GM19043 (cell line): ENCODE results near the gene PLEKHJ1.

Experiments
- ATAC-seq: cut with Tn5 transposase; IDR thresholded peaks from one replicate; pipeline ENCODE4 v1.9.1; 2021; ENCODE audit warnings: low read depth; ENCODE audit not compliant: unreplicated experiment

The PLEKHJ1 gene

DNA sequence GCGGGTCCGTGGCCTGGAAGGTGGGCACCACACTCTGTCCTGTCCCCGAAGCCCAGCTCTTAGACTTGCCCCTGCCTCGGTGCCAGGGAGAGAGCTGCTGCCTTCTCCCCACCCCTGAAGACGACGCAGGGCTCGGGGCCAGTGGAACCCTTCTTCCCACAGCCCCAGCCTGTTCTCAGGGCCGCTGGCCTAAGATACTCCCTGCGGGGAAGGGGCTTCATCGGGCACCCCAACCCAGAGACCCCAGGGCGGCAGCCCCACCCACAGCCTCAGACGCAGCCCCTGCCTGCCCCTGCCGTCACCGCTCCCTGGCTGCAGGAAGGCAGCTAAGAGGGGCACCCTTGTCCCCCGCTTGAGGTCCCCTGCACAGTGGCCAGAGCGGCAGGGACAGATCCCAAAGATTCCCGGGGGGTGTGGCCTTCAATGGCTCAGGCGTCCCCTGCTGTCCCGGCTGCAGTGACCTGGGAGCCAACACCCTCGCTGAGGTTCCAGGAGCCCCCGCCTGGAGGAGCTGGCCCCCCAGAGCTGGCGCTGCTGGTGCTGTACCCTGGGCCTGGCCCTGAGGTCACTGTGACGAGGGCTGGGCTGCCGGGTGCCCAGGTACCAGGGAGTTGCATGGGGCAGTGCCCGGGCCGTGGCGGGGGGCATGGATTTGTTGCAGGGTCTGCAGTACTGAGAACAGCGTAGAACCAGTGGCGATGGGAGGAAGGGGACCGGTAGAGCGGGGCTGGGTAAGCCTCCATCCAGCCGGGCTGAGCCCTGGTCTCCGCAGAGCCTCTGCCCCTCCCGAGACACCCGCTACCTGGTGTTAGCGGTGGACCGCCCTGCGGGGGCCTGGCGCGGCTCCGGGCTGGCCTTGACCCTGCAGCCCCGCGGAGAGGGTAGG is 14.0 kb upstream of the PLEKHJ1 start:
- ATAC-seq: no peak

GRCh38 chr19:2249010-2249866 is 13.1 kb upstream of the PLEKHJ1 start, which contains the start of gene AMH:
Gene AMH (plus strand): TSS chr19:2249323. CDS start chr19:2249333, 10 bp downstream.
- no peak for ATAC-seq

GRCh38 chr19:2248136-2249009 is 12.2 kb upstream of the PLEKHJ1 start:
- ATAC-seq: no peak

GRCh38 chr19:2247433-2248101 is 11.4 kb upstream of the PLEKHJ1 start:
- no peak for ATAC-seq

GRCh38 chr19:2246801-2247361 is 10.8 kb upstream of the PLEKHJ1 start:
- ATAC-seq: no peak

DNA sequence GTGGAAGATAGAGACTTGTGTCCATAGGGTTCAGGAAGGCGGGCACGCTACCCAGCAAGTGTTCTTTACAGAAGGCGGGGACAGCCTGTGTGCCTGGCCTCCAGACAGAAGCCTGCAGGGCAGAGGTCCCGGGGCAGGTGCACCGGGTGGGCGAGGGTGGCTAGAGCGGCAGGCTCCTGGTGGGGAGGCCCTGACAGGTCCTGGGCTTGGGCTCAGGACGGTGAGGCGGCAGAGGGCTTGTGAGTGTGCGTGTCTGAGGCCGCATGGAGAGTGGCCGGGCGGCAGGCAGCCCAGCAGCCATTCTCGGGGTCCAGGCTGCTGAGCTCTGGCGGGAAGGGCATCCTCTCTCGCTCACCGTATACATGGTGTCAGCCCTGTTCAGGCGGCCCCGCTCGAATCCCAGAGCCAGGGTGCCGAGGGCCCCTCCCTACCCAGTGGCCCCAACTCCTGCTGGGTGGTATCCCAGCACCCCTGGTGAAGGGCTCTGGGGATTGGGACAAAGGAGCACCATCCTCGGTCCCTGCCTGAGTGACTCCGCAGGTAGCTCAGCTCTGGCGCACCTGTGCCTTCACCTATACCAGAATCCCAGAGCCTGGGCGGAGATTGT is 10.0 kb upstream of the PLEKHJ1 start:
- ATAC-seq: no peak

GRCh38 chr19:2245273-2245672 is 9.1 kb upstream of the PLEKHJ1 start:
- no peak for ATAC-seq

DNA sequence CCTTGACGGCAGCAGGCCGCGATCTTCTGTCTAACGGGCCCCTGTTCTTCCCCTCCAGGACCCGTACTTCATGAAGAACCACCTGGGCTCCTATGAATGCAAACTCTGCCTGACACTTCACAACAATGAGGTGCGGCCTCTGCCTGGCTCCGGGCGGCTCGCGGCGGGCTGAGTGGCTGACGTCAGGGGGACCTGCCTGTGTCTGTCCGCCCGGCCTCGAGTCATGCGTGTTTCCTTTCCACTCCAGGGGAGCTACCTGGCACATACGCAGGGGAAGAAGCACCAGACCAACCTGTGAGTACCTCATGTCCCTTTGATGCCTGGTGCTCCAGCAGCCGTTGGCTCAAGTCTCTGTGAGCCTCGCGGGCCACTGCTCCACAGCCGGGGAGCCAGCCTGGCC is 8.4 kb upstream of the PLEKHJ1 start:
- ATAC-seq: no peak

DNA sequence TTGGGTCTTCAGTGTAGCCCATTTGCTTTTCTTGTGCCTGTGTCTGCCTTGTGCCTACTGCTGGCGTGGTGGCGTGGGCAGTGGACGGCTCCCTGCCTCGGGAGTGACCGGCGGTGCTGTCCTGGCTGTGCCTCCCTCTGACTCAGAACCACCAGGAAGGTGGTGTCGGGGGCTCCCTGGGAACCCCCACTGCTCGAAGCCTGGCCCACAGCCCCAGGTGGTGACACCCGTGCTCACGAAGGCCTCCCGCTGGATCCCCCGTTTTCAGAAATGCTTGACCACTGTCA is 7.9 kb upstream of the PLEKHJ1 start:
- no peak for ATAC-seq

DNA sequence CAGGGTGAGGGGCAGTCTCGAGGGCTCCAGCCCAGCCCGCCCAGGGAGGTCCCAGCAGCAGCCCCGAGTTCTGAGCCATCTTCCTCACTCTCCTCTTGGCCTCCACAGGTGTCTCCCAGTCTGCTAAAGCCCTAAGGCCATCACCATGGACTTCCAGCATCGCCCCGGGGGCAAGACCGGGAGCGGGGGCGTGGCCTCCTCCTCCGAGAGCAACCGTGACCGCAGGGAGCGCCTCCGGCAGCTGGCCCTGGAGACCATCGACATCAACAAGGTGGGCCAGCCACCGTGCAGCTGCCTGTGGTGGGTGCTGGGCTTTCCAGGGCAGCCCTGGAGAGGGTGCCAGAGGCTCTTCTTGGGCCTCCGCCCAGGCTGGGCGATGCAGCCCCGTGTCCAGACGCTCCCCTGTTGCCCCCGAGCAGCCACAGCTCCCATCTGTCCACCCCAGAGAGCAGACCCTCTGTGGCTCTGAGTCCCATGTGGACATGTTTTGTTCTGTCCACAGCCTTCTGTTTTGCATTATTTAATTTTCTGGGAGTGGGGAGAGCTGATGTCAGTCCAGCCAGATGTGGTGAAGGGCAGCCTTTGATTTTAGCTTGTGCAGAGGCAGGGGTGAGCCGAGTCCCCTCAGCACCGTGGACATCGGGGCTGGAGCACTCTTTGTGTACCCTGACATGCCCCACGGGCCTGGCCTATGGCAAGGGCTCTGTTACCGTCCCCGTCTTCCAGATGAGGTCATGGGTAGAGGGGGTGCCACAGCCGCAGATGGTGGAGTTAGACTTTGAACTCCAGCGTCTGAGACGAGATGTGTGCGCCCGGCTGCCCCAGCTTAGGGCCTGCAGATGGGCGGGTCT is 7.4 kb upstream of the PLEKHJ1 start:
- no peak for ATAC-seq

DNA sequence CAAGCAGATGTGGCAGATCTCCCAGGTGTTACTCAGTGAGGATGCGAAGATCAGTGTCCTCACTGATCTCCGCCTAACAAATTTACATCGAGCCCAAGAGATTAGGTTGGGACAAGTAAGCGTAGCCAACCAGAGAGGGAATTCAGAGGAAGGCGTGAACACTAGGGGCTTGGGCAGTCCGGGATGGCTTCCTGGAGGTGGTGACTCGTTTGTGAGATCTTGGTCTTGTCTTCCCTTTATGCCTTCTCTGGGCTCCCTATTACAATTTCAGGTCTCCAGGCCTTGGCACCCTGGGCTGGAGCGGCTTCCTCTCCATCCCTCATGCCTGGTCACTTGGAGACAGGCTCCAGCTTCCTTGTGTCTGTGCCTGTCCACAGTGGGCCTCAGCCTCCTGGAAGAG is 6.7 kb upstream of the PLEKHJ1 start:
- no peak for ATAC-seq

GRCh38 chr19:2242092-2242537 is 6.0 kb upstream of the PLEKHJ1 start:
- ATAC-seq: no peak

DNA sequence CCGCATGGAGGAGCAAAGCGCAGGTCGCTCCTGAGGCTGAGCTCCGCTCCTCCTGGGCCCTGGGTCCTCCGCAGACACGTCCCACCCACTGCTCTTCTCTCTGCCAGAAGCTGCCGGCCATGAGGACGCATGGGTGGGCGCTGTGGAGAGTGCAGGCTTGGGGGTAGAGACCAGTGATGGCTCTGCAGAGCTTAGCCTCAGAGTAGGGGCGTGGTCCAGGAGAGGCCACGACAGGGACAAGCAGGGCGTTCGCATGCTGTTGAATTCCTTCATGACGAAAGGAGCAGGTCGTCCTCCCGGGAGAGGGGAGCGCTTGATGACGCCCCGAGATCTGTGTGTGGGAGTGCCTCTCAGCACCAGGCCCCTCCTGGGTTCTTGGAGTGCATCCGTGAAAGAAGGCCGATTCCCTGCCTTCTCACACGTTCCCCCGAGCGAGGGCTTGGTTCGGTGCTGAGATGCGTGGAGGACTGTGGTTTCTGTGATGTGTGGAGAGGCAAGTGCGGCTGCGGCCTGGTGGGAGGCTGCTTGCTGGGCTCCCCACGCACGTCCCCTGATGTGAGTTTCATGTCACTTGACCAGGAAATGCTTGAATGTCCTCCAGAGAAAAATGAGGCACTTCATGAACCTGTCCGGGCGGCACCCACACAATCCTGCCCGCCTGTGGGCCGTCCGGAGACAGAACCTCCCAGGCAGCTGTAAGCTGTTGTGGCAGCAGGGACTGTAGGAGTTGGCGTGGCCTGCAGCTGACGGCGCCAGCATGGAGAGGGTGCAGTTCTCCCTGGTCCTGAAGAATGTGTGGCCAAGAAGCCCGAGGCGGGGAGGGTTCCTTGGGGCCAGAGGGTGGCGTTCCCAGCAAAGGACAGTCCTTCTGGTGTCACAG is 5.0 kb upstream of the PLEKHJ1 start:
- ATAC-seq: no peak

- no peak for ATAC-seq
These were observed 3.9 kb upstream of the PLEKHJ1 start for GRCh38 chr19:2239771-2240770.

DNA sequence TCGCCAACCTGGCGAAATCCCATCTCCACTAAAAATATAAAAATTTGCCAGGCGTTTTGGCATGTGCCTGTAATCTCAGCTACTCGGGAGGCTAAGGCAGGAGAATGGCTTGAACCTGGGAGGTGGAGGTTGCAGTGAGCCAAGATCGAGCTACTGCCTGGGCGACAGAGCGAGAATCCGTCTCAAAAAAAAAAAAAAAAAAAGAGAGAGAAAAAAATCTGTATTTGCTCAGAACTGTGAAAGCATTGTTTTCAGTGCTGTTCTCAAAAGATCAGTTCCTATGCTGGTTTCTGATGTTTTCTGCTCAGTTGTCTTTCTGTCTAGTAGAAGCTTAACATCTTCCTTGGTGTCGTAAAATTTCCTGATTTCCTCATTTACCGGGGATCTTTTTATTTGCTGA is 3.0 kb upstream of the PLEKHJ1 start:
- ATAC-seq: no peak

GRCh38 chr19:2237869-2238153 is 1.7 kb upstream of the PLEKHJ1 start:
- ATAC-seq: no peak
